Measurements from ENCODE around the gene NPC1L1.

The NPC1L1 gene

GRCh38 chr7:44581879-44582603, 40.9 kb upstream of the NPC1L1 start, which contains the start of gene TMED4 (continued):
- TF ChIP-seq PRDM4 (tag by site-specific recombination; IDR thresholded peaks at IDR 0.05) (0 out of 2 replicates have a peak, but pooled peaks have one; percentile 34), KLF1 (tag by site-specific recombination; IDR thresholded peaks at IDR 0.05) (peak; percentile 28; the same call in 1 of the 2 replicates), ZNF548 (tag by site-specific recombination; IDR thresholded peaks at IDR 0.05) (no peak), ZNF626 (tag by site-specific recombination; IDR thresholded peaks at IDR 0.05) (no peak), PRDM1 (tag by site-specific recombination; IDR thresholded peaks at IDR 0.05) (no peak), ZNF16 (tag by site-specific recombination; IDR thresholded peaks at IDR 0.05; ENCODE audit: low read depth) (no peak), ZFP41 (tag by site-specific recombination; IDR thresholded peaks at IDR 0.05; ENCODE audit: borderline replicate concordance) (no peak), ZNF629 (tag by site-specific recombination; IDR thresholded peaks at IDR 0.05) (0 out of 2 replicates have a peak, but pooled peaks have one; percentile 14), ZNF670 (tag by site-specific recombination; IDR thresholded peaks at IDR 0.05; ENCODE audit: low read depth) (no peak), ZNF707 (tag by site-specific recombination; IDR thresholded peaks at IDR 0.05) (no peak), KLF8 (tag by site-specific recombination; IDR thresholded peaks at IDR 0.05) (peak; percentile 44; the same call in 1 of the 2 replicates), ZNF837 (tag by site-specific recombination; IDR thresholded peaks at IDR 0.05) (0 out of 2 replicates have a peak, but pooled peaks have one; percentile 65), ZNF654 (tag by site-specific recombination; IDR thresholded peaks at IDR 0.05; ENCODE audit: low read depth) (no peak), ZNF704 (tag by site-specific recombination; IDR thresholded peaks at IDR 0.05) (no peak), HIC1 (tag by site-specific recombination; IDR thresholded peaks at IDR 0.05) (0 out of 2 replicates have a peak, but pooled peaks have one; percentile 26), SP3 (tag by site-specific recombination; IDR thresholded peaks at IDR 0.05) (peak; percentile 59), ZBTB49 (tag by site-specific recombination; IDR thresholded peaks at IDR 0.05; ENCODE audit: low read depth) (no peak), WT1 (tag by site-specific recombination; IDR thresholded peaks at IDR 0.05) (no peak), ZNF341 (tag by site-specific recombination; IDR thresholded peaks at IDR 0.05; ENCODE audit: low read depth) (peak; percentile 87), ELK4 (IDR thresholded peaks at IDR 0.05; ENCODE audit: borderline replicate concordance, low read depth, low read length) (no peak), ZNF501 (tag by site-specific recombination; IDR thresholded peaks at IDR 0.05) (peak; percentile 93), ZXDB (tag by site-specific recombination; IDR thresholded peaks at IDR 0.05) (peak; percentile 81), TRIM28 (IDR thresholded peaks at IDR 0.05; ENCODE audit: borderline replicate concordance, low read length) (no peak), REST (tag by site-specific recombination; IDR thresholded peaks at IDR 0.05) (peak; percentile 57; the same call in 1 of the 2 replicates), ZNF138 (tag by site-specific recombination; IDR thresholded peaks at IDR 0.05; ENCODE audit: borderline replicate concordance) (no peak)

Data from HEK293 (cell line).